Body of pancreas (tissue), 4 donors: ENCODE data around the gene LIN37. TPM values are rescaled to one million over a fixed set of nuclear protein-coding genes. Genes with fewer than 3 reads are reported as not detected.
A peak's percentile ranks its signal among the peaks of the same experiment; 100 is the strongest.

Experiments
- ATAC-seq: fragments of 150-250 bp; one replicate; pipeline ENCODE4 v1.9.1; 2016
- DNase-seq, 4 donors: peaks; one replicate each; pipeline ENCODE4 v3.0.0-alpha.2; 2019
- H3K27ac ChIP-seq, 4 donors: fragments of 200-600 bp; sonication (generic); 1 replicate in 3 of 4; 2 replicates in 1 of 4; pipeline versions ENCODE4 v1.5.1 to v1.6.1; 2016 to 2019; ENCODE audit warnings: mild to moderate bottlenecking in 1 of 4, mixed read lengths in 1 of 4, moderate library complexity in 1 of 4
- H3K27me3 ChIP-seq, 2 donors: fragments of 200-600 bp; sonication (generic); one replicate each; pipeline ENCODE4 v1.6.0; 2016; ENCODE audit warnings: mild to moderate bottlenecking in 1 of 2
- H3K36me3 ChIP-seq, 2 donors: fragments of 200-600 bp; sonication (generic); replicated peaks in 1 of 2; 2 replicates each; pipeline ENCODE4 v1.5.1; 2016; ENCODE audit warnings: low read depth in 2 of 2; ENCODE audit not compliant: insufficient read depth in 1 of 2
- H3K4me1 ChIP-seq: fragments of 200-600 bp; sonication (generic); one replicate; pipeline ENCODE4 v1.6.0; 2016
- H3K4me3 ChIP-seq, 2 donors: fragments of 200-600 bp; sonication (generic); 1 replicate in 1 of 2; 2 replicates in 1 of 2; pipeline ENCODE4 v1.5.1; 2016 to 2019
- H3K9me3 ChIP-seq, 3 donors: fragments of 200-600 bp; sonication (generic); 1 replicate in 2 of 3; 2 replicates in 1 of 3; pipeline ENCODE4 v1.5.1; 2016
- POLR2A ChIP-seq, 3 donors: fragments of 450-650 bp; IDR thresholded peaks; one replicate each; pipeline ENCODE4 v1.6.1; 2016; ENCODE audit warnings: antibody characterized with exemption in 3 of 3, mild to moderate bottlenecking in 2 of 3
- WGBS, 2 donors: methylation state at CpG; one replicate each; pipeline ENCODE4 v1.1.5; 2017; 5-methylcytosine and 5-hydroxymethylcytosine counted together
- intact Hi-C: fragments of 100-400 bp; cut with DNase I; formaldehyde crosslinking; loops from one replicate; pipeline ENCODE4 v1.15.1; 2023
- total RNA-seq, 2 donors: library from RNA; depleted of rRNA; stranded (reverse); fragments of >200 nt; gene quantifications; one replicate each; pipeline ENCODE4 v1.1.0, GENCODE V29; 2016
- TF ChIP-seq, protein P1 (sequence below), 7 experiments: fragments of 450-650 bp in 4 of 7; fragments of 200-600 bp in 3 of 7; sonication (generic) in 3 of 7; IDR thresholded peaks; one replicate each; pipeline ENCODE4 v1.5.1; 2016 to 2019; ENCODE audit warnings: antibody characterized with exemption in 7 of 7

Gene LIN37
- total RNA-seq, 2 donors from 2014 or later: 6.7 to 7.6 TPM

DNA sequence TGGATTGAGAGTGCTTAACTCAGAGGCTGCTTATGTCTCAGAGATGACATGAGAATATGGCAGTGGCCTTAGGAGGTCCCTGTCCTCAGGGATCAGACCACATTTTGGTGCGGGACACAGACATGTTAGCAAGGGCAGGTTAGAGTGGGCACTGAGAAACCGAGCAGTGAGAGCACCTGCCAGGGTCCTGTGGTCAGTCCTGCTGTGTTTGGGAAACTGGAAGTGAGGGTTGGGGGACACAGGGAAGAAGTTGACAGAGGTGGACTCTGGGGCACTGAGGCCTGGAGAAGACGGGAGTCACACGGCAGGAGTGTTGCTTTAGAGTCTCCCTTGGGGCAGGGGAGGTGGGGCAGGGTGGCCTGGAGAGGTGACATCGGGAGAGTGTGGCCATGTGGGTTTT, 13.5 kb upstream of the LIN37 start:
- Histone ChIP-seq H3K4me3 (no peak overlapping the region), H3K36me3 (peaks cover 9 to 34% of the 10 kb centered on the region in 2 donors), H3K27me3 (no peaks in the 10 kb centered on the region), H3K9me3 (no peaks in the 10 kb centered on the region), H3K27ac (no peak overlapping the region), H3K4me1 (peaks cover 7% of the 10 kb centered on the region)
- intact Hi-C loops: no loop called here
- 77 to 82% methylated on average over 4 to 5 of the region's 5 CpGs for WGBS, 2 donors
- no peak for ATAC-seq
- TF ChIP-seq, protein P1, sequence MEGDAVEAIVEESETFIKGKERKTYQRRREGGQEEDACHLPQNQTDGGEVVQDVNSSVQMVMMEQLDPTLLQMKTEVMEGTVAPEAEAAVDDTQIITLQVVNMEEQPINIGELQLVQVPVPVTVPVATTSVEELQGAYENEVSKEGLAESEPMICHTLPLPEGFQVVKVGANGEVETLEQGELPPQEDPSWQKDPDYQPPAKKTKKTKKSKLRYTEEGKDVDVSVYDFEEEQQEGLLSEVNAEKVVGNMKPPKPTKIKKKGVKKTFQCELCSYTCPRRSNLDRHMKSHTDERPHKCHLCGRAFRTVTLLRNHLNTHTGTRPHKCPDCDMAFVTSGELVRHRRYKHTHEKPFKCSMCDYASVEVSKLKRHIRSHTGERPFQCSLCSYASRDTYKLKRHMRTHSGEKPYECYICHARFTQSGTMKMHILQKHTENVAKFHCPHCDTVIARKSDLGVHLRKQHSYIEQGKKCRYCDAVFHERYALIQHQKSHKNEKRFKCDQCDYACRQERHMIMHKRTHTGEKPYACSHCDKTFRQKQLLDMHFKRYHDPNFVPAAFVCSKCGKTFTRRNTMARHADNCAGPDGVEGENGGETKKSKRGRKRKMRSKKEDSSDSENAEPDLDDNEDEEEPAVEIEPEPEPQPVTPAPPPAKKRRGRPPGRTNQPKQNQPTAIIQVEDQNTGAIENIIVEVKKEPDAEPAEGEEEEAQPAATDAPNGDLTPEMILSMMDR (IDR thresholded peaks at IDR 0.05): no peak
- TF ChIP-seq POLR2A (IDR thresholded peaks at IDR 0.05): no peak
- no peak for DNase-seq

DNA sequence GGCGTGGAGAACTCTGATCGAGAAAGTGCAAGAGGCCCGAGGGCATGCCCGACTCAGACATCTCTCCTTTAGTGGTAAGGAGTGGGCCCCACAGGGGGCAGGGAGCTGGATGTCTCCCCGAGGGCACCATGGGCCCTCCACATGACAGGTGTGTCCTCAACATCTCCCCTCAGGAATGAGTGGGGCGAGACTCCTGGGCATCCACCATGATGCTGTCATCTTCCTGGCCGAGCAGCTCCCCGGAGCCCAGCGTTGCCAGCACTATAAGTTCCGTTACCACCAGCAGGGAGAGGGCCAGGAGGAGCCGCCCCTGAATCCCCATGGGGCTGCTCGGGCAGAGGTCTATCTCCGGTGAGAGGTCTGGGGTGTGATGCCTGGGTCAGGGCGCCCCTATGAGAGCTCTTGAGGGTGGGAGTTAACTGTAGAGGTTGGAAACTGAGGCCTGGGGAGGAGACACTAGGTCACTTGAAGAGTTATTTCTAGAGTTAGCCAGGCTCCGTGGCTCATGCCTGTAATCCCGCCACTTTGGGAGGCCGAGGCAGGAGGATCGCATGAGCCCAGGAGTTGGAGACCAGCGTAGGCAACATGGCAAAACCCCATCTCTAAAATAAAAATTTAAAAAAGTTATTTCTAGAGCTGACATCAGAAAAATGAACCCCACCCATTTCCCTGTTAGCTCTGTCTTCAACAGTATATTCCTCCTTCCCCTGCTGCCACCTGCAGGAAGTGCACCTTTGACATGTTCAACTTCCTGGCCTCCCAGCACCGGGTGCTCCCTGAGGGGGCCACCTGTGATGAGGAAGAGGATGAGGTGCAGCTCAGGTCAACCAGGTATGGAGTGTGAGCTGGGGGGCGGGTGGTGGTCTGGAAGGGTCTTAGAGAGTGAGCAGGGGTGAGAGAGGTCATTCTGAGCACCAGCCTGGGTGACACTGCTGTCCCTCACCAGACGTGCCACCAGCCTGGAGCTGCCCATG, 11.2 kb upstream of the LIN37 start:
- no peak for ATAC-seq
- no peak overlapping the region for H3K4me3 ChIP-seq
- no peak for TF ChIP-seq POLR2A (IDR thresholded peaks at IDR 0.05)
- TF ChIP-seq, protein P1 (IDR thresholded peaks at IDR 0.05): no peak
- no peak overlapping the region for H3K27ac ChIP-seq
- H3K36me3 ChIP-seq: peaks cover 4 to 21% of the 10 kb centered on the region in 2 donors
- H3K27me3 ChIP-seq: no peaks in the 10 kb centered on the region
- peaks cover 15% of the 10 kb centered on the region for H3K4me1 ChIP-seq
- 83 to 85% methylated on average over 11 to 22 of the region's 22 CpGs for WGBS, 2 donors
- DNase-seq: no peak
- no peaks in the 10 kb centered on the region for H3K9me3 ChIP-seq
- intact Hi-C loops: no loop called here

DNA sequence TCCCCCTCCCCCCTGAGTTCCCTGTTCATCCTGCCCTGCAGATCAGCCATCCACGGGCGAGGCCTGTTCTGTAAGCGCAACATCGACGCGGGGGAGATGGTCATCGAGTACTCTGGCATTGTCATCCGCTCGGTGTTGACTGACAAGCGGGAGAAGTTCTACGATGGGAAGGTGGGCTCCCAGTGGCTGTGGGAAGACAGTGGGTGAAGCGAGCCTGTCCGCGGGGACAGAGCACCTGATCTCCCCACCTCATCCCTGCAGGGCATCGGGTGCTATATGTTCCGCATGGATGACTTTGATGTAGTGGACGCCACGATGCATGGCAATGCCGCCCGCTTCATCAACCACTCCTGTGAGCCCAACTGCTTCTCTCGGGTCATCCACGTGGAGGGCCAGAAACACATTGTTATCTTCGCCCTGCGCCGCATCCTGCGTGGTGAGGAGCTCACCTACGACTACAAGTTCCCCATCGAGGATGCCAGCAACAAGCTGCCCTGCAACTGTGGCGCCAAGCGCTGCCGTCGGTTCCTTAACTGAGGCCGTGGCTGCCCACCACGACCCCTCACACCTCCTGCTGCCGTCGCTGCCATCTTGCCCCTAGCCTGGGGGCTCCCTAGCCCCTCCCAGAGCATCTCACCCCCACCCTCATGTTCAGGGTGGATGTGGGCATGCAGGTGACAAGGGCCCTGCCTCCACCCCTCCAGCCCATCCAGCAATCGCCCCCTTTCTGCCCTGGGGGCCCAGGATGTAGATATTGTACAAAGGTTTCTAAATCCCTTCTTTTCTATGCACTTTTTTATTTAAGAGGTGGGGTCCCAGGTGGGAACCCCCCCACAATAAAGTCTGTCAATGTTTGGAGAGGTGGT, 10.1 kb upstream of the LIN37 start:
- Histone ChIP-seq H3K36me3 (peaks cover 4 to 17% of the 10 kb centered on the region in 2 donors), H3K27me3 (no peaks in the 10 kb centered on the region), H3K9me3 (no peaks in the 10 kb centered on the region), H3K4me3 (no peak overlapping the region), H3K27ac (no peak overlapping the region), H3K4me1 (peaks cover 15% of the 10 kb centered on the region)
- 91 to 94% methylated on average over 33 to 34 of the region's 37 CpGs for WGBS, 2 donors
- intact Hi-C loops: no loop called here
- no peak for DNase-seq
- ATAC-seq: no peak
- TF ChIP-seq POLR2A (IDR thresholded peaks at IDR 0.05): no peak
- TF ChIP-seq, protein P1 (IDR thresholded peaks at IDR 0.05): no peak

DNA sequence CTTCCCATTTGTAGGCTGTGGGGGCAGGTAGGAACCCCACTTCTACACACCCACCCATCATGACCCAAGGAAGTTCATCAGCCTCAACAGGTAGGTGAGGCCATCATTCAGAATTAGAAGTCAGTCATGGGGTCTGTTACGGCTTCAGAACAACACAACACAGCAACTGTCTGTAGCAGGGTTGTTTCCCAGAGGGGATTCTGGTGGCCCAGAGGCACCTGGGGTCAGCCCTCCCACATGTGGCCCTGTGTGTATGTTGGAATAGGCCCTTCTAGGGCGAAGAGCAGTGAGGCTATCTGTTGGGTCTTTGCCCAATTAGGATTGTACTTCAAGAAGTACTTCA, 9.5 kb upstream of the LIN37 start:
- Histone ChIP-seq H3K4me1 (peaks cover 17% of the 10 kb centered on the region), H3K36me3 (peaks cover 4 to 17% of the 10 kb centered on the region in 2 donors), H3K9me3 (no peaks in the 10 kb centered on the region), H3K27me3 (no peaks in the 10 kb centered on the region), H3K27ac (peak overlapping the region in 1 of 4 donors; percentile 88), H3K4me3 (no peak overlapping the region)
- WGBS, 2 donors: 59 to 81% methylated on average over 2 of the region's 2 CpGs
- no peak for DNase-seq
- no peak for ATAC-seq
- TF ChIP-seq, protein P1 (IDR thresholded peaks at IDR 0.05): no peak
- no peak for TF ChIP-seq POLR2A (IDR thresholded peaks at IDR 0.05)
- intact Hi-C loops: no loop called here
